ENCODE results near the gene DIPK1B.

DNA sequence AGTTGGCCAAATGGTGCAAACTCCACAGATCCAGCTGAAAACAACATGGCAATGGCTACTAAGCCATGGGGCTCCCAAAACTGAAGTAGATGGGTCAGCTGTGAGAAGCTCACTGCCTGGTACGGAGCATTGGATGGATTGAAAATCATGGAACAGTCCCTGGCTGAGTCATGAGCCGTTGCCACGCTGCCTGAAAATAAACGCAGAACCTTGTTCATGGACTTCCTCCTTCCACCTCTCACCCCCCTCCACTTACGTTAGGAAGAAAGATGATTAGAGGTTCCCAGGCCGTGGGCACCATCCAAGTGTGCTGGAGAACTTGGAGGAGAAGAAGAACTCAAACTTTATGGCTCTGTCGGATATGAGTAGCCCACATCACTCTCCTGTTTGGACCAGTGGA lies 6.8 kb upstream of the DIPK1B start:
- TF ChIP-seq, protein P1, sequence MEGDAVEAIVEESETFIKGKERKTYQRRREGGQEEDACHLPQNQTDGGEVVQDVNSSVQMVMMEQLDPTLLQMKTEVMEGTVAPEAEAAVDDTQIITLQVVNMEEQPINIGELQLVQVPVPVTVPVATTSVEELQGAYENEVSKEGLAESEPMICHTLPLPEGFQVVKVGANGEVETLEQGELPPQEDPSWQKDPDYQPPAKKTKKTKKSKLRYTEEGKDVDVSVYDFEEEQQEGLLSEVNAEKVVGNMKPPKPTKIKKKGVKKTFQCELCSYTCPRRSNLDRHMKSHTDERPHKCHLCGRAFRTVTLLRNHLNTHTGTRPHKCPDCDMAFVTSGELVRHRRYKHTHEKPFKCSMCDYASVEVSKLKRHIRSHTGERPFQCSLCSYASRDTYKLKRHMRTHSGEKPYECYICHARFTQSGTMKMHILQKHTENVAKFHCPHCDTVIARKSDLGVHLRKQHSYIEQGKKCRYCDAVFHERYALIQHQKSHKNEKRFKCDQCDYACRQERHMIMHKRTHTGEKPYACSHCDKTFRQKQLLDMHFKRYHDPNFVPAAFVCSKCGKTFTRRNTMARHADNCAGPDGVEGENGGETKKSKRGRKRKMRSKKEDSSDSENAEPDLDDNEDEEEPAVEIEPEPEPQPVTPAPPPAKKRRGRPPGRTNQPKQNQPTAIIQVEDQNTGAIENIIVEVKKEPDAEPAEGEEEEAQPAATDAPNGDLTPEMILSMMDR (IDR thresholded peaks at IDR 0.05): no peak
- TF ChIP-seq EP300 (IDR thresholded peaks at IDR 0.05): no peak
